Measurements from ENCODE around the gene SFMBT1. TPM values are rescaled to one million over a fixed set of nuclear protein-coding genes. Genes with fewer than 3 reads are reported as not detected.
A peak's percentile ranks its signal among the peaks of the same experiment; 100 is the strongest.

The SFMBT1 gene
- total and polyA plus RNA-seq, 2 experiments from 2014 or later: 8.5 to 18.1 TPM

GRCh38 chr3:53074761-53075742, 29.2 kb upstream of the SFMBT1 start:
- H4K20me1 ChIP-seq (ENCODE audit: insufficient read depth, poor library complexity, severe bottlenecking): no peaks in the 10 kb centered on the region
- peaks cover 8% of the 10 kb centered on the region for H3K4me1 ChIP-seq (ENCODE audit: insufficient read depth)
- no peaks in the 10 kb centered on the region for H3K9me2 ChIP-seq (replicated peaks; ENCODE audit: insufficient read depth)
- no peaks in the 10 kb centered on the region for H3K27me3 ChIP-seq
- no peak overlapping the region for H3K4me3 ChIP-seq
- TF ChIP-seq EZH2 (IDR thresholded peaks at IDR 0.05; ENCODE audit: borderline replicate concordance) (no peak), CTCF (IDR thresholded peaks at IDR 0.05; ENCODE audit: poor library complexity) (no peak), EZH2phosphoT487 (IDR thresholded peaks at IDR 0.05; ENCODE audit: low read depth, severe bottlenecking, unreplicated experiment) (no peak)
- no peak overlapping the region for H3K27ac ChIP-seq
- no peak overlapping the region for H2AFZ ChIP-seq
- no peaks in the 10 kb centered on the region for H3K36me3 ChIP-seq (replicated peaks; ENCODE audit: insufficient read depth, low read depth)
- H3K9me3 ChIP-seq (ENCODE audit: low read depth): no peaks in the 10 kb centered on the region
- no peaks in the 10 kb centered on the region for H3K79me2 ChIP-seq
- WGBS (ENCODE audit: low lambda C conversion rate, missing lambda C conversion rate): 83% methylated on average over 9 of the region's 9 CpGs
- H3K4me2 ChIP-seq: no peak overlapping the region
- DNase-seq (ENCODE audit: low spot score): no peak

- Histone ChIP-seq H4K20me1 (ENCODE audit: insufficient read depth, poor library complexity, severe bottlenecking) (no peaks in the 10 kb centered on the region), H3K79me2 (no peaks in the 10 kb centered on the region), H3K9me3 (ENCODE audit: low read depth) (no peaks in the 10 kb centered on the region), H3K4me2 (no peak overlapping the region), H3K36me3 (replicated peaks; ENCODE audit: insufficient read depth, low read depth) (no peaks in the 10 kb centered on the region), H3K4me3 (no peak overlapping the region), H3K9me2 (replicated peaks; ENCODE audit: insufficient read depth) (no peaks in the 10 kb centered on the region), H3K27ac (no peak overlapping the region), H3K4me1 (ENCODE audit: insufficient read depth) (peaks cover 8% of the 10 kb centered on the region), H2AFZ (no peak overlapping the region), H3K27me3 (no peaks in the 10 kb centered on the region)
- 100% methylated on average over 1 of the region's 1 CpG for WGBS (ENCODE audit: low lambda C conversion rate, missing lambda C conversion rate)
- no peak for TF ChIP-seq EZH2phosphoT487 (IDR thresholded peaks at IDR 0.05; ENCODE audit: low read depth, severe bottlenecking, unreplicated experiment)
- no peak for DNase-seq (ENCODE audit: low spot score)
Observed at GRCh38 chr3:53074366-53074696, 28.5 kb upstream of the SFMBT1 start.

GRCh38 chr3:53073553-53074365, 27.9 kb upstream of the SFMBT1 start:
- TF ChIP-seq EZH2 (IDR thresholded peaks at IDR 0.05; ENCODE audit: borderline replicate concordance) (no peak), EZH2phosphoT487 (IDR thresholded peaks at IDR 0.05; ENCODE audit: low read depth, severe bottlenecking, unreplicated experiment) (no peak), CTCF (IDR thresholded peaks at IDR 0.05; ENCODE audit: poor library complexity) (no peak)
- H4K20me1 ChIP-seq (ENCODE audit: insufficient read depth, poor library complexity, severe bottlenecking): no peaks in the 10 kb centered on the region
- no peaks in the 10 kb centered on the region for H3K27me3 ChIP-seq
- H3K9me3 ChIP-seq (ENCODE audit: low read depth): no peaks in the 10 kb centered on the region
- no peak overlapping the region for H3K4me3 ChIP-seq
- no peaks in the 10 kb centered on the region for H3K9me2 ChIP-seq (replicated peaks; ENCODE audit: insufficient read depth)
- H3K4me2 ChIP-seq: peak overlapping the region; percentile 88
- peak overlapping the region; percentile 85 for H2AFZ ChIP-seq
- no peaks in the 10 kb centered on the region for H3K79me2 ChIP-seq
- no peak for DNase-seq (ENCODE audit: low spot score)
- 79% methylated on average over 17 of the region's 17 CpGs for WGBS (ENCODE audit: low lambda C conversion rate, missing lambda C conversion rate)
- H3K27ac ChIP-seq: no peak overlapping the region
- H3K36me3 ChIP-seq (replicated peaks; ENCODE audit: insufficient read depth, low read depth): no peaks in the 10 kb centered on the region
- H3K4me1 ChIP-seq (ENCODE audit: insufficient read depth): peaks cover 8% of the 10 kb centered on the region

All from hepatocyte (in vitro differentiated cells).